Right kidney (tissue), 1 donor: ENCODE results near the gene ZFPM1.

Experiments
- DNase-seq: peaks from one replicate; pipeline ENCODE4 v3.0.0-alpha.2; 2016

The ZFPM1 gene

GRCh38 chr16:88417684-88418476 is 35.2 kb upstream of the ZFPM1 start:
- DNase-seq: no peak

- no peak for DNase-seq
These were observed 34.2 kb upstream of the ZFPM1 start for GRCh38 chr16:88418869-88419268.

GRCh38 chr16:88419790-88420189 is 33.3 kb upstream of the ZFPM1 start:
- no peak for DNase-seq

- DNase-seq: no peak
These were observed 32.6 kb upstream of the ZFPM1 start for GRCh38 chr16:88420496-88420895.

- no peak for DNase-seq
These were observed 31.8 kb upstream of the ZFPM1 start for GRCh38 chr16:88421301-88421700.

- DNase-seq: no peak
These were observed 31.1 kb upstream of the ZFPM1 start for GRCh38 chr16:88421871-88422433.

- no peak for DNase-seq
These were observed 30.2 kb upstream of the ZFPM1 start for GRCh38 chr16:88422733-88423447.

- no peak for DNase-seq
These were observed 29.6 kb upstream of the ZFPM1 start for GRCh38 chr16:88423448-88423850.

- no peak for DNase-seq
These were observed 28.4 kb upstream of the ZFPM1 start for GRCh38 chr16:88424587-88425235.

GRCh38 chr16:88426018-88426417 is 27.1 kb upstream of the ZFPM1 start:
- DNase-seq: no peak

- no peak for DNase-seq
These were observed 25.7 kb upstream of the ZFPM1 start for GRCh38 chr16:88427376-88427775.

GRCh38 chr16:88428156-88428555 is 24.9 kb upstream of the ZFPM1 start:
- DNase-seq: no peak

GRCh38 chr16:88428616-88429386 is 24.3 kb upstream of the ZFPM1 start:
- DNase-seq: no peak

GRCh38 chr16:88429387-88430184 is 23.5 kb upstream of the ZFPM1 start:
- no peak for DNase-seq

GRCh38 chr16:88430185-88430523 is 22.9 kb upstream of the ZFPM1 start:
- DNase-seq: no peak

GRCh38 chr16:88430524-88431446 is 22.3 kb upstream of the ZFPM1 start:
- DNase-seq: peak; percentile 76

GRCh38 chr16:88431651-88432050 is 21.4 kb upstream of the ZFPM1 start:
- no peak for DNase-seq

GRCh38 chr16:88432174-88432573 is 20.9 kb upstream of the ZFPM1 start:
- DNase-seq: no peak

- no peak for DNase-seq
These were observed 20.3 kb upstream of the ZFPM1 start for GRCh38 chr16:88432753-88433152.

- no peak for DNase-seq
These were observed 19.3 kb upstream of the ZFPM1 start for GRCh38 chr16:88433632-88434352.
